ENCODE measurements around the gene PDLIM4. TPM values are rescaled to one million over a fixed set of nuclear protein-coding genes. Genes with fewer than 3 reads are reported as not detected.

PDLIM4 gene
- total RNA-seq, 1 experiment from 2014 or later, result 47.2 TPM

- TF ChIP-seq CTCF (conservative IDR thresholded peaks at IDR 0.05) (no peak), EZH2 (IDR thresholded peaks at IDR 0.05; ENCODE audit: low read depth) (no peak)
- no peak overlapping the region for H2AFZ ChIP-seq
- no peak for DNase-seq
- ChIA-PET POLR2A (ENCODE audit: unreplicated experiment) (interaction anchor here (0.6 kb wide), 3 partner anchors 26 to 102 kb away, joined by 3 to 10 read pairs (median 8); partner anchors contain the start of genes P4HA2 and SLC22A4), CTCF (no interaction called here)
- H3K27me3 ChIP-seq (ENCODE audit: insufficient read depth, low read depth), result 0 out of 2 replicates have a peak, but pooled peaks cover 3% of the 10 kb centered on the region
- no peaks in the 10 kb centered on the region for H3K36me3 ChIP-seq (ENCODE audit: low read depth)
- no peak overlapping the region for H3K4me2 ChIP-seq
- H3K79me2 ChIP-seq (ENCODE audit: low read depth), result no peaks in the 10 kb centered on the region
- H3K9me3 ChIP-seq (ENCODE audit: insufficient read depth, low read depth), result no peaks in the 10 kb centered on the region
- peaks cover 12% of the 10 kb centered on the region for H3K4me1 ChIP-seq (replicated peaks; ENCODE audit: insufficient read depth)
- intact Hi-C loops (cut with micrococcal nuclease; ENCODE audit: unreplicated experiment), result no loop called here
- no peaks in the 10 kb centered on the region for H4K20me1 ChIP-seq (ENCODE audit: insufficient read depth)
- H3K4me3 ChIP-seq, result no peak overlapping the region
- H3F3A ChIP-seq (ENCODE audit: insufficient read depth, low read depth), result no peaks in the 10 kb centered on the region; the same call in 1 of the 2 replicates
- no peaks in the 10 kb centered on the region for H3K9me2 ChIP-seq (ENCODE audit: insufficient read depth)
- no peak overlapping the region for H3K27ac ChIP-seq
- no TSS peak for BruUV-seq (replicated peaks)
Observed at GRCh38 chr5:132253452-132254320, 3.8 kb upstream of the PDLIM4 start.

GRCh38 chr5:132254321-132254977, 3.0 kb upstream of the PDLIM4 start:
- H3K4me2 ChIP-seq, result no peak overlapping the region
- ChIA-PET CTCF (no interaction called here), POLR2A (ENCODE audit: unreplicated experiment) (interaction anchor here (0.6 kb wide), 2 partner anchors 101 to 242 kb away, joined by 8 to 10 read pairs; no protein-coding TSS in a partner anchor)
- no peaks in the 10 kb centered on the region for H3K9me2 ChIP-seq (ENCODE audit: insufficient read depth)
- H2AFZ ChIP-seq, result no peak overlapping the region
- peaks cover 12% of the 10 kb centered on the region for H3K4me1 ChIP-seq (replicated peaks; ENCODE audit: insufficient read depth)
- H3K36me3 ChIP-seq (ENCODE audit: low read depth), result no peaks in the 10 kb centered on the region
- H3K27ac ChIP-seq, result no peak overlapping the region
- H3K4me3 ChIP-seq, result no peak overlapping the region
- no peak for DNase-seq
- 0 out of 2 replicates have a peak, but pooled peaks cover 3% of the 10 kb centered on the region for H3K27me3 ChIP-seq (ENCODE audit: insufficient read depth, low read depth)
- no peak for TF ChIP-seq EZH2 (IDR thresholded peaks at IDR 0.05; ENCODE audit: low read depth)
- no peak for TF ChIP-seq CTCF (conservative IDR thresholded peaks at IDR 0.05)
- H3K79me2 ChIP-seq (ENCODE audit: low read depth), result no peaks in the 10 kb centered on the region
- H4K20me1 ChIP-seq (ENCODE audit: insufficient read depth), result no peaks in the 10 kb centered on the region
- H3K9me3 ChIP-seq (ENCODE audit: insufficient read depth, low read depth), result no peaks in the 10 kb centered on the region
- no peaks in the 10 kb centered on the region; the same call in 1 of the 2 replicates for H3F3A ChIP-seq (ENCODE audit: insufficient read depth, low read depth)
- no TSS peak for BruUV-seq (replicated peaks)
- intact Hi-C loops (cut with micrococcal nuclease; ENCODE audit: unreplicated experiment), result no loop called here

- H3K27ac ChIP-seq, result no peak overlapping the region
- no peaks in the 10 kb centered on the region for H3K9me3 ChIP-seq (ENCODE audit: insufficient read depth, low read depth)
- no peaks in the 10 kb centered on the region for H3K79me2 ChIP-seq (ENCODE audit: low read depth)
- intact Hi-C loops (cut with micrococcal nuclease; ENCODE audit: unreplicated experiment), result no loop called here
- H3K4me1 ChIP-seq (replicated peaks; ENCODE audit: insufficient read depth), result peaks cover 26% of the 10 kb centered on the region
- CTCF ChIA-PET, result no interaction called here
- no TSS peak for BruUV-seq (replicated peaks)
- POLR2A ChIA-PET (ENCODE audit: unreplicated experiment), result no interaction called here
- H2AFZ ChIP-seq, result no peak overlapping the region
- H3K9me2 ChIP-seq (ENCODE audit: insufficient read depth), result no peaks in the 10 kb centered on the region
- no peak overlapping the region for H3K4me2 ChIP-seq
- TF ChIP-seq CTCF (conservative IDR thresholded peaks at IDR 0.05) (no peak), EZH2 (IDR thresholded peaks at IDR 0.05; ENCODE audit: low read depth) (no peak)
- DNase-seq, result no peak
- H3K36me3 ChIP-seq (ENCODE audit: low read depth), result no peaks in the 10 kb centered on the region
- 0 out of 2 replicates have a peak, but pooled peaks cover 3% of the 10 kb centered on the region for H3K27me3 ChIP-seq (ENCODE audit: insufficient read depth, low read depth)
- H3F3A ChIP-seq (ENCODE audit: insufficient read depth, low read depth), result no peaks in the 10 kb centered on the region; the same call in 1 of the 2 replicates
- H4K20me1 ChIP-seq (ENCODE audit: insufficient read depth), result no peaks in the 10 kb centered on the region
- no peak overlapping the region for H3K4me3 ChIP-seq
Observed at GRCh38 chr5:132256086-132256782, 1.3 kb upstream of the PDLIM4 start.
